ENCODE measurements around the gene UGCG. TPM values are rescaled to one million over a fixed set of nuclear protein-coding genes. Genes with fewer than 3 reads are reported as not detected.
A peak's percentile ranks its signal among the peaks of the same experiment; 100 is the strongest.
"Not testable (repeated sequence)": the region's sequence is repeated elsewhere in the genome, so short reads cannot be mapped to it uniquely, and the experiment has no call there.

Gene UGCG
- total RNA-seq, 1 donor from 2014 or later, result 69.2 TPM

- DNase-seq (ENCODE audit: extremely low read depth, low read depth, low spot score), result not testable (repeated sequence)
These were observed 51.5 kb downstream of the UGCG start for GRCh38 chr9:111948109-111948508.

GRCh38 chr9:111948951-111949350, 52.3 kb downstream of the UGCG start:
- DNase-seq (ENCODE audit: extremely low read depth, low read depth, low spot score), result no peak

- DNase-seq (ENCODE audit: extremely low read depth, low read depth, low spot score), result no peak
These were observed 53.3 kb downstream of the UGCG start for GRCh38 chr9:111949919-111950318.

- DNase-seq (ENCODE audit: extremely low read depth, low read depth, low spot score), result no peak
These were observed 55.9 kb downstream of the UGCG start for GRCh38 chr9:111952559-111952958.

- DNase-seq (ENCODE audit: extremely low read depth, low read depth, low spot score), result no peak
These were observed 56.8 kb downstream of the UGCG start for GRCh38 chr9:111953444-111953843.

- DNase-seq (ENCODE audit: extremely low read depth, low read depth, low spot score), result no peak
These were observed 58.4 kb downstream of the UGCG start for GRCh38 chr9:111955048-111955447.

- peak; percentile 92 for DNase-seq (ENCODE audit: extremely low read depth, low read depth, low spot score)
These were observed 61.4 kb downstream of the UGCG start for GRCh38 chr9:111957856-111958631.

- no peak for DNase-seq (ENCODE audit: extremely low read depth, low read depth, low spot score)
These were observed 63.1 kb downstream of the UGCG start for GRCh38 chr9:111959468-111960359.

GRCh38 chr9:111960485-111960884, 63.9 kb downstream of the UGCG start:
- not testable (repeated sequence) for DNase-seq (ENCODE audit: extremely low read depth, low read depth, low spot score)

- no peak for DNase-seq (ENCODE audit: extremely low read depth, low read depth, low spot score)
These were observed 64.4 kb downstream of the UGCG start for GRCh38 chr9:111961009-111961408.

- no peak for DNase-seq (ENCODE audit: extremely low read depth, low read depth, low spot score)
These were observed 65.0 kb downstream of the UGCG start for GRCh38 chr9:111961575-111961974.

GRCh38 chr9:111962021-111962420, 65.4 kb downstream of the UGCG start:
- DNase-seq (ENCODE audit: extremely low read depth, low read depth, low spot score), result no peak

GRCh38 chr9:111963995-111964394, 67.4 kb downstream of the UGCG start:
- no peak for DNase-seq (ENCODE audit: extremely low read depth, low read depth, low spot score)

GRCh38 chr9:111965566-111966019, 69.0 kb downstream of the UGCG start:
- DNase-seq (ENCODE audit: extremely low read depth, low read depth, low spot score), result no peak

GRCh38 chr9:111966124-111966723, 69.6 kb downstream of the UGCG start:
- no peak for DNase-seq (ENCODE audit: extremely low read depth, low read depth, low spot score)

- no peak for DNase-seq (ENCODE audit: extremely low read depth, low read depth, low spot score)
These were observed 70.3 kb downstream of the UGCG start for GRCh38 chr9:111966861-111967291.

- DNase-seq (ENCODE audit: extremely low read depth, low read depth, low spot score), result no peak
These were observed 71.0 kb downstream of the UGCG start for GRCh38 chr9:111967621-111968020.

- no peak for DNase-seq (ENCODE audit: extremely low read depth, low read depth, low spot score)
These were observed 72.4 kb downstream of the UGCG start for GRCh38 chr9:111969061-111969460.

GRCh38 chr9:111969622-111970021, 73.0 kb downstream of the UGCG start:
- DNase-seq (ENCODE audit: extremely low read depth, low read depth, low spot score), result no peak

- DNase-seq (ENCODE audit: extremely low read depth, low read depth, low spot score), result no peak
These were observed 74.2 kb downstream of the UGCG start for GRCh38 chr9:111970827-111971226.

GRCh38 chr9:111974092-111974681, 77.6 kb downstream of the UGCG start:
- no peak for DNase-seq (ENCODE audit: extremely low read depth, low read depth, low spot score)
